ENCODE data around the gene COL19A1.

Gene COL19A1

DNA sequence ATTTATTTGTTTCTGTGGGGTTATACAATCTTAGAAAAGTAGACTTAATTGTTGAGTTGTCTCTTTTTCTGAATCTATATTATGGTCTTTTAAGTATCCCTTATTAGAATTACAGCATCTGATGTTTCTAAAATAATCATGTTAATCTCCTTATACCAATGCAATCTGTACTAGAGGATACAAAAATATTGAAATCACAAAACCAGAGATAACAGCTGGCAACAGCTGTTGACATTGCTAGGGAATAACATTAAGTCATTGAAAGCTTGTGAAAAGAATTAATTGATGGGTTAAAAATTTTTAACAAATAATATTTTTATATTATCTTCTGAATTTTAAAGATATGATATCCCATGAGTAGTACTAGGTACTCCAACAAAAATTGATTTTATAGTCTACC is 162.6 kb downstream of the COL19A1 start:
- no peak for TF ChIP-seq TEAD4 (IDR thresholded peaks at IDR 0.05)
- no peak for TF ChIP-seq CREB1 (IDR thresholded peaks at IDR 0.05; ENCODE audit: low read depth)
- no peak for TF ChIP-seq FOXM1 (IDR thresholded peaks at IDR 0.05; ENCODE audit: borderline replicate concordance, low read depth)
- TF ChIP-seq EGR1 (IDR thresholded peaks at IDR 0.05), result no peak
- no peak for TF ChIP-seq TAF1 (IDR thresholded peaks at IDR 0.05; ENCODE audit: low read depth)
- no peak for TF ChIP-seq NFIC (IDR thresholded peaks at IDR 0.05)

DNA sequence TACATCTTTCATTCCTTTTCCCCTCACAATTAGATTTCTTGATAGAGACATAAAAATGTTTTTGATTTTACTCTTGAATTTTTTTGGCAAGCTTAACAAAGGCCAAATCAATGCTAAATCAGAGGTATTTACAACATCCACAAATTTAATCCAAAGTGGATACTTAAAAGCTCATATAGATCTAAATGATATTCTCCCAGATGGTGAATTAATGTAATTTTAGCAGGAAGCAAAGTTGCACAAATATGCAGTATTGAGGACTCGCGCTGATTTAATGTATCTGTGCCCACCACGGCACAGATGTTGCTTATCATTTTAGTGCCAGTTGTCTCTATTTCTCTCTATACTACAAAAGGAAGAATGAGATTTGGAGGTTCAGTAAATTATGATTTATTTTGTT is 167.4 kb downstream of the COL19A1 start:
- TF ChIP-seq, protein P1, sequence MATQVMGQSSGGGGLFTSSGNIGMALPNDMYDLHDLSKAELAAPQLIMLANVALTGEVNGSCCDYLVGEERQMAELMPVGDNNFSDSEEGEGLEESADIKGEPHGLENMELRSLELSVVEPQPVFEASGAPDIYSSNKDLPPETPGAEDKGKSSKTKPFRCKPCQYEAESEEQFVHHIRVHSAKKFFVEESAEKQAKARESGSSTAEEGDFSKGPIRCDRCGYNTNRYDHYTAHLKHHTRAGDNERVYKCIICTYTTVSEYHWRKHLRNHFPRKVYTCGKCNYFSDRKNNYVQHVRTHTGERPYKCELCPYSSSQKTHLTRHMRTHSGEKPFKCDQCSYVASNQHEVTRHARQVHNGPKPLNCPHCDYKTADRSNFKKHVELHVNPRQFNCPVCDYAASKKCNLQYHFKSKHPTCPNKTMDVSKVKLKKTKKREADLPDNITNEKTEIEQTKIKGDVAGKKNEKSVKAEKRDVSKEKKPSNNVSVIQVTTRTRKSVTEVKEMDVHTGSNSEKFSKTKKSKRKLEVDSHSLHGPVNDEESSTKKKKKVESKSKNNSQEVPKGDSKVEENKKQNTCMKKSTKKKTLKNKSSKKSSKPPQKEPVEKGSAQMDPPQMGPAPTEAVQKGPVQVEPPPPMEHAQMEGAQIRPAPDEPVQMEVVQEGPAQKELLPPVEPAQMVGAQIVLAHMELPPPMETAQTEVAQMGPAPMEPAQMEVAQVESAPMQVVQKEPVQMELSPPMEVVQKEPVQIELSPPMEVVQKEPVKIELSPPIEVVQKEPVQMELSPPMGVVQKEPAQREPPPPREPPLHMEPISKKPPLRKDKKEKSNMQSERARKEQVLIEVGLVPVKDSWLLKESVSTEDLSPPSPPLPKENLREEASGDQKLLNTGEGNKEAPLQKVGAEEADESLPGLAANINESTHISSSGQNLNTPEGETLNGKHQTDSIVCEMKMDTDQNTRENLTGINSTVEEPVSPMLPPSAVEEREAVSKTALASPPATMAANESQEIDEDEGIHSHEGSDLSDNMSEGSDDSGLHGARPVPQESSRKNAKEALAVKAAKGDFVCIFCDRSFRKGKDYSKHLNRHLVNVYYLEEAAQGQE (IDR thresholded peaks at IDR 0.05; ENCODE audit: low read depth), result no peak
- TF ChIP-seq TCF12 (IDR thresholded peaks at IDR 0.05; ENCODE audit: low read depth) (no peak), RAD21 (IDR thresholded peaks at IDR 0.05; ENCODE audit: low read depth) (no peak), TAF1 (IDR thresholded peaks at IDR 0.05; ENCODE audit: low read depth) (no peak), NFIC (IDR thresholded peaks at IDR 0.05) (no peak), FOXM1 (IDR thresholded peaks at IDR 0.05; ENCODE audit: borderline replicate concordance, low read depth) (no peak), CEBPB (IDR thresholded peaks at IDR 0.05) (no peak), CREB1 (IDR thresholded peaks at IDR 0.05; ENCODE audit: low read depth) (no peak), EP300 (IDR thresholded peaks at IDR 0.05; ENCODE audit: borderline replicate concordance) (no peak), ZBTB7A (IDR thresholded peaks at IDR 0.05; ENCODE audit: low read depth) (no peak), TEAD4 (IDR thresholded peaks at IDR 0.05) (no peak), YY1 (IDR thresholded peaks at IDR 0.05; ENCODE audit: low read depth) (no peak), EGR1 (IDR thresholded peaks at IDR 0.05) (no peak)
- TF ChIP-seq, protein P2, sequence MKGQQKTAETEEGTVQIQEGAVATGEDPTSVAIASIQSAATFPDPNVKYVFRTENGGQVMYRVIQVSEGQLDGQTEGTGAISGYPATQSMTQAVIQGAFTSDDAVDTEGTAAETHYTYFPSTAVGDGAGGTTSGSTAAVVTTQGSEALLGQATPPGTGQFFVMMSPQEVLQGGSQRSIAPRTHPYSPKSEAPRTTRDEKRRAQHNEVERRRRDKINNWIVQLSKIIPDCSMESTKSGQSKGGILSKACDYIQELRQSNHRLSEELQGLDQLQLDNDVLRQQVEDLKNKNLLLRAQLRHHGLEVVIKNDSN (IDR thresholded peaks at IDR 0.05), result no peak
- TF ChIP-seq, protein P3, sequence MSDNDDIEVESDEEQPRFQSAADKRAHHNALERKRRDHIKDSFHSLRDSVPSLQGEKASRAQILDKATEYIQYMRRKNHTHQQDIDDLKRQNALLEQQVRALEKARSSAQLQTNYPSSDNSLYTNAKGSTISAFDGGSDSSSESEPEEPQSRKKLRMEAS (IDR thresholded peaks at IDR 0.05), result no peak

DNA sequence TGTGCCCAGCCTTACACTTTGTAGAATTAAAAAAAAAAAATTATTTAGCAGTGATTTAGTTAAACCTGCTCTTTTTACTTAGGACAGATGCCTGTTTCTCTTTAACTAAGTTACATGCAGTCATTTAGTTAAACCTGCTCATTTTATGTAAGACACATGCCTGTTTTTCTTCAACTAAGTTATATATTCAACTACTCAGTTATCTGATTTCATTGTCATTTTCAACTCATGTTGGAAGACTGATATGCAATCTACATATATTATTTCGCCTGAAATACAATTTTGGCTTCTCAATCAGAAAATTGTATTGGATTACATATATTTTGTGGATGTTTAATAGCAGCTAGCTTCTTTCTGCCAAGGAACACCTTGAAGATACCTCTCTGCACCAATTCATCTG is 171.1 kb downstream of the COL19A1 start:
- TF ChIP-seq NFIC (IDR thresholded peaks at IDR 0.05), result no peak
- TF ChIP-seq TEAD4 (IDR thresholded peaks at IDR 0.05), result no peak
- TF ChIP-seq EGR1 (IDR thresholded peaks at IDR 0.05), result no peak
- TF ChIP-seq, protein P3 (IDR thresholded peaks at IDR 0.05), result no peak
- no peak for TF ChIP-seq TCF12 (IDR thresholded peaks at IDR 0.05; ENCODE audit: low read depth)

DNA sequence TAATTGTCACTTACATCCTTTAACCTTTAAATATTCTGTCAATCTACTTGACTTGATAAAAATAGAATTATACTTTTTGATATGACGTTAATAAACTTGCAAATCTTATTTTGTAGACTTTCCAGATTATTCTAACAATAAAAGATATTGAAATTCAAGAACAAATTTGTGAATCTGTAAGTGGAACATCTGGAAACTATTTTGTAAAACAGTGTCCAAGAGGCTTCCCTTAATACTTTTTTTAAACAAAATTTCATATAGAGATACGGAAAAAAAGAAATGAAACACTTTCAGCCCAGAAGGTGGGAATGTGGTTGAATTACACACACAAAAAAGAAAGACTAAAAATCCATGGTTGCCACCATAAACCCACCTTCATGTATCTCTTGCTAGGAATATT is 174.4 kb downstream of the COL19A1 start:
- no peak for TF ChIP-seq CEBPB (IDR thresholded peaks at IDR 0.05)
- TF ChIP-seq, protein P2 (IDR thresholded peaks at IDR 0.05), result no peak
- TF ChIP-seq NFIC (IDR thresholded peaks at IDR 0.05), result no peak
- TF ChIP-seq RAD21 (IDR thresholded peaks at IDR 0.05; ENCODE audit: low read depth), result no peak
- TF ChIP-seq TCF12 (IDR thresholded peaks at IDR 0.05; ENCODE audit: low read depth), result no peak
- TF ChIP-seq, protein P3 (IDR thresholded peaks at IDR 0.05), result no peak
- TF ChIP-seq CREB1 (IDR thresholded peaks at IDR 0.05; ENCODE audit: low read depth), result no peak
- TF ChIP-seq FOXM1 (IDR thresholded peaks at IDR 0.05; ENCODE audit: borderline replicate concordance, low read depth), result no peak
- TF ChIP-seq ZBTB7A (IDR thresholded peaks at IDR 0.05; ENCODE audit: low read depth), result no peak
- TF ChIP-seq, protein P1 (IDR thresholded peaks at IDR 0.05; ENCODE audit: low read depth), result no peak
- TF ChIP-seq EP300 (IDR thresholded peaks at IDR 0.05; ENCODE audit: borderline replicate concordance), result no peak

DNA sequence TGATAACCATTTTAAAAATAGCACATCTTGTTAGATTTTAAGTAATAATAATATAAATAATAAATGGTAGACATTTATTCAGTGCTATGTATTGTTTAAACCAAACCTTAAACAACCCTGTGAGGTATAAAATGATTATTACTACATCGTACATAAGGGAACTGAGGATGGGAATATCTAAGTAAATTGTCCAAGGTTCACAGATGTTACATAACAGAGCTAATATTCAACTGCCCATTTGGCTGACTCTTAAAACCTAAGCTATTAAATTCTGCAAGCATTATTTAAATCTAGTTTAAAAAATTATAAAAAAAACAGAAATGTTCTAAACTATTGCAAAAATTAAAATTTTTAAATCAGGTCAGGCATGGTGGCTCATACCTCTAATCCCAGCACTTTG is 175.1 kb downstream of the COL19A1 start:
- TF ChIP-seq TAF1 (IDR thresholded peaks at IDR 0.05; ENCODE audit: low read depth) (no peak), ZBTB7A (IDR thresholded peaks at IDR 0.05; ENCODE audit: low read depth) (no peak), RAD21 (IDR thresholded peaks at IDR 0.05; ENCODE audit: low read depth) (no peak), EP300 (IDR thresholded peaks at IDR 0.05; ENCODE audit: borderline replicate concordance) (no peak), TEAD4 (IDR thresholded peaks at IDR 0.05) (no peak), TCF12 (IDR thresholded peaks at IDR 0.05; ENCODE audit: low read depth) (no peak), FOXM1 (IDR thresholded peaks at IDR 0.05; ENCODE audit: borderline replicate concordance, low read depth) (no peak), EGR1 (IDR thresholded peaks at IDR 0.05) (no peak)
- TF ChIP-seq, protein P2 (IDR thresholded peaks at IDR 0.05), result no peak
- TF ChIP-seq, protein P1 (IDR thresholded peaks at IDR 0.05; ENCODE audit: low read depth), result no peak
- TF ChIP-seq, protein P3 (IDR thresholded peaks at IDR 0.05), result no peak

Data from Ishikawa (cell line).